GM12801 (cell line): ENCODE measurements around the gene MYBPHL.

Source experiments
- TF ChIP-seq, protein P1 (sequence below): IDR thresholded peaks from one replicate; pipeline ENCODE4 v1.5.1; 2011; ENCODE audit warnings: control low read depth; ENCODE audit not compliant: insufficient read length; ENCODE audit errors: extremely low read depth

The MYBPHL gene

DNA sequence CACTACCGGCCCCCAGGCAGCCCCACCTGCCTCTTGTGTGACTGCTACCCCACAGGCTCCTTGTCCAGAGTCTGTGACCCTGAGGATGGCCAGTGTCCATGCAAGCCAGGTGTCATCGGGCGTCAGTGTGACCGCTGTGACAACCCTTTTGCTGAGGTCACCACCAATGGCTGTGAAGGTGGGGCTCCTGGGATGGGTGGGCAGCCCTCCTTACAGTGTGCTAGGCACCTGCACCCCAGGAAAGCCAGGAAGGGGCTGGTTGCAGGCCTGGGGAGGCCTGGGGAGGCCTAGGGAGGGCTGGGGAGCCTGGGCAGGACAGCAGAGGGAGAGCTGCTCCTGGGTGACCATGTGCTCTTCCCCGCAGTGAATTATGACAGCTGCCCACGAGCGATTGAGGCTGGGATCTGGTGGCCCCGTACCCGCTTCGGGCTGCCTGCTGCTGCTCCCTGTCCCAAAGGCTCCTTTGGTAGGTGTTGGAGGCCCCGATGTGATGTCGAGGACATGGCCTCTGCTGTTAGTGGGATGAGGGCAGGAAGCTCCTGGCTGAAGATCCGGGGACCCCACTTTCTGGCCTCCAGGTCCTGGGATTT lies 41.0 kb downstream of the MYBPHL start:
- TF ChIP-seq, protein P1, sequence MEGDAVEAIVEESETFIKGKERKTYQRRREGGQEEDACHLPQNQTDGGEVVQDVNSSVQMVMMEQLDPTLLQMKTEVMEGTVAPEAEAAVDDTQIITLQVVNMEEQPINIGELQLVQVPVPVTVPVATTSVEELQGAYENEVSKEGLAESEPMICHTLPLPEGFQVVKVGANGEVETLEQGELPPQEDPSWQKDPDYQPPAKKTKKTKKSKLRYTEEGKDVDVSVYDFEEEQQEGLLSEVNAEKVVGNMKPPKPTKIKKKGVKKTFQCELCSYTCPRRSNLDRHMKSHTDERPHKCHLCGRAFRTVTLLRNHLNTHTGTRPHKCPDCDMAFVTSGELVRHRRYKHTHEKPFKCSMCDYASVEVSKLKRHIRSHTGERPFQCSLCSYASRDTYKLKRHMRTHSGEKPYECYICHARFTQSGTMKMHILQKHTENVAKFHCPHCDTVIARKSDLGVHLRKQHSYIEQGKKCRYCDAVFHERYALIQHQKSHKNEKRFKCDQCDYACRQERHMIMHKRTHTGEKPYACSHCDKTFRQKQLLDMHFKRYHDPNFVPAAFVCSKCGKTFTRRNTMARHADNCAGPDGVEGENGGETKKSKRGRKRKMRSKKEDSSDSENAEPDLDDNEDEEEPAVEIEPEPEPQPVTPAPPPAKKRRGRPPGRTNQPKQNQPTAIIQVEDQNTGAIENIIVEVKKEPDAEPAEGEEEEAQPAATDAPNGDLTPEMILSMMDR = no peak

DNA sequence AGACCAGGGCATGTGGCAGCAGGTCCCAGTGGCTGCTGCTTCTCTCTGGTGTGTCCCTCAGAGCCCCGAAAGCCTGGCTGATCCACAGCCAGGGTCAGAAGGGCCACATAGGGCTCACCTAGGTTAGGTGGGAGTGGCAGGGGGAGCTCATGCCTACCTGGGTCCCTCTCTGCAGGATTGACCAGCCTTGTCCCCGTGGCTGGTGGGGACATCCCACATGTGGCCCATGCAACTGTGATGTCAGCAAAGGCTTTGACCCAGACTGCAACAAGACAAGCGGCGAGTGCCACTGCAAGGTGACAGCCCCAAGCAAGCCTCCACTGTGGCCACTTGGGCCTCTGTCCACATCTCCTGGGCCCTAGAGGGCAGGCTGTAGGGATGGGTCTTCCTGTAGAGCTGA lies 41.8 kb downstream of the MYBPHL start:
- TF ChIP-seq, protein P1 = no peak

DNA sequence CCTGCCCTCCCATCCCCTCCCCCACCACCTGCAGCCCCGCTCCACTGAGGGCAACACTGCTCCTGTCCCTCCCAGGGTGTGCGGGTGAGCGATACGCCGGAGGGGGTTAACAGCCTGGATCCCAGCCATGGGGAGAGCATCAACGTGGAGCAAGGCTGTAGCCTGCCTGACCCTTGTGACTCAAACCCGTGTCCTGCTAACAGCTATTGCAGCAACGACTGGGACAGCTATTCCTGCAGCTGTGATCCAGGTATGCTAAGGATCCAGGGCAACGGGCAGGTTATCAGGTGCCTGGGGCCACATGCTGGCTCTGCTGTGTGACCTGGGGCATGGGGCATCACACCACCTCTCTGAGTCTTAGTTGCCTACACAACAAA lies 42.4 kb downstream of the MYBPHL start:
- TF ChIP-seq, protein P1 = no peak

DNA sequence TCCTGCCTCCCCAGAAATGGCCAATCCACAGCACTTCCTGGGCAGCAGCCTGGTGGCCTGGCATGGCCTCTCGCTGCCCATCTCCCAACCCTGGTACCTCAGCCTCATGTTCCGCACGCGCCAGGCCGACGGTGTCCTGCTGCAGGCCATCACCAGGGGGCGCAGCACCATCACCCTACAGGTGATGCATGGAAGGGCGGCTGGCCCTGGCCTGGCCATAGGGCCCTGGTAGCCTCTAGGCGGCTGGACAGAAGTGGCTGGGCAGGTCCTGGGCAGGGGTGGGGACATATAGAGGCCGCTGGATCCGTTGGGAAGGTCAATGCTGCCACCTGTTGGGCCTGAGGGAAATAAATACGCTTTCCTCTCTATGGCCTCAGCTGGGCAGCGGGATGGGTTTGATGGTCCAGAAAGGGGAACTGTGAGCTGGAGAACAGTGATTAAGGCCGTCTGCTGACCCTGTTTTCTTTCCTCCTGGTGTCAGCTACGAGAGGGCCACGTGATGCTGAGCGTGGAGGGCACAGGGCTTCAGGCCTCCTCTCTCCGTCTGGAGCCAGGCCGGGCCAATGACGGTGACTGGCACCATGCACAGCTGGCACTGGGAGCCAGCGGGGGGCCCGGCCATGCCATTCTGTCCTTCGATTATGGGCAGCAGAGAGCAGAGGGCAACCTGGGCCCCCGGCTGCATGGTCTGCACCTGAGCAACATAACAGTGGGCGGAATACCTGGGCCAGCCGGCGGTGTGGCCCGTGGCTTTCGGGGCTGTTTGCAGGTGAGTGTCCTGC lies 43.0 kb downstream of the MYBPHL start:
- TF ChIP-seq, protein P1 = peak; percentile 34

DNA sequence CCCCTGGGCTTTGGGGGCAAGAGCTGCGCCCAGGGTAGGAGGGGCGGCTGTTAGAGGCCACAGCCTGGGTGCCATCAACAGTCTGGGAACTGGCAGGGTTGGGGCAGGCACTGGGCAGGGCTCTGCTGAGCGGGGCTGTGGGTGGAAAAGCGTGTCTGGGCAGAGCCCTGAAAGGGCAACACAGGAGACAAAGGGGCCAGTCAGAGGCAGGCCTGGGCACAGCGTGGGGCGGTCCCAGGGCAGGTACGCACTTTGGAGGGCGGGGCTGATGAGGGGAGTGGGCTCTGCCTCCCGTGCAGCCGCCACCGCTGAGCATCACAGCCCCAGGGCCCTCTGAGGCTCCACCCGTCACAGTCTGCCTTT lies 43.6 kb downstream of the MYBPHL start:
- TF ChIP-seq, protein P1 = no peak

DNA sequence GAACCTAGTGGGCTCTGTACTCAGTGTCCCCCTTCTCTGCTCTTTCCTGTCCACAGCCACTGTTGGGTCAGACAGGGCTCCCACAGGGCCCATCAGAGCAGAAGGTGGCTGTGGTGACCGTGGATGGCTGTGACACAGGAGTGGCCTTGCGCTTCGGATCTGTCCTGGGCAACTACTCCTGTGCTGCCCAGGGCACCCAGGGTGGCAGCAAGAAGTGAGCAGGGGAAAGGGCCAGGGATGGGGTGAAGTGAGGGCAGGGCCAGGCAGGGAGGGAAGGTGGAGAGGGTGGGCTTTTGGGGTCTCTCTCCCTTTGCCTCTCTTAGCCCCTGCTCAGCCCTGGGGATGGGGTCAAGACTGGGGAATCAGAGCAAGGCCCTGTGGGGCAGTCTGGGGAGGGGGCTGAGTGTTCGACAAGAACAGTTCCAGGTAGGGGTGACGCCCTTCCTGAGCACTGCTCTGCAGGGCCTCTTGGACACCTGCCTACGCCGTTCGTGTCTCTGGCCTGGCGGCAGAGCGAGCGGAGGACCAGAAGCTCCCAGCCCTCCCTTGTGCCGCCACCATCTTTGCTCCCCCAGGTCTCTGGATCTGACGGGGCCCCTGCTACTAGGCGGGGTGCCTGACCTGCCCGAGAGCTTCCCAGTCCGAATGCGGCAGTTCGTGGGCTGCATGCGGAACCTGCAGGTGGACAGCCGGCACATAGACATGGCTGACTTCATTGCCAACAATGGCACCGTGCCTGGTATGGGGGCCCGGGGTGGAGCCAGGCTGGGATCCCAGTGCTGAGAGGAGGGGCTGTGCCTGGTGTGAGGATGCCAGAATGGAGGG lies 44.4 kb downstream of the MYBPHL start:
- TF ChIP-seq, protein P1 = no peak

DNA sequence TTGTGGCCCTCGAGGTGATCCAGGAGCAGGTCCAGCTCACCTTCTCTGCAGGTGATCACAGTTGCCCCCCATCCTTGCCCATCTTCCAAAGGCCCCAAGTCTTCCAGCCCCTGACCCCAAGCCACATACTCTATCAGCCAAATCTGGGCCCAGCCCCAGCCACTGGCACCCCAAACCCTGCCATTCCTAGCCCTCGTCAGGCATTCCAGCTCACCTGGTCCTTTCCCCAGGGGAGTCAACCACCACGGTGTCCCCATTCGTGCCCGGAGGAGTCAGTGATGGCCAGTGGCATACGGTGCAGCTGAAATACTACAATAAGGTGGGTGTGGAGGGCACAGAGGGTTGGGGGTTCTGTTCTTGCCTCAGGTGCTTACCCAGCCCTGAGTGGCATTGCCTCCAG lies 45.2 kb downstream of the MYBPHL start:
- TF ChIP-seq, protein P1 = no peak
